K562 (cell line): ENCODE results near the gene HIVEP3. TPM values are rescaled to one million over a fixed set of nuclear protein-coding genes. Genes with fewer than 3 reads are reported as not detected.

ENCODE experiments used
- ARID4B ChIP-seq: sonication (generic); formaldehyde crosslinking; IDR thresholded peaks from 2 replicates; pipeline ENCODE4 v1.8.0; 2022; ENCODE audit warnings: mild to moderate bottlenecking, missing genetic modification reagents
- CBX5 ChIP-seq: IDR thresholded peaks from 2 replicates; pipeline ENCODE4 v1.6.1; 2014; ENCODE audit warnings: low read depth, borderline replicate concordance
- E2F8 ChIP-seq: fragments of 450-650 bp; IDR thresholded peaks from 2 replicates; pipeline ENCODE4 v1.7.1; 2018; ENCODE audit warnings: mild to moderate bottlenecking, low read depth; ENCODE audit not compliant: partially characterized antibody
- ELF2 ChIP-seq: fragments of 250-450 bp; sonication (Bioruptor Pico); IDR thresholded peaks from 2 replicates; pipeline ENCODE4 v1.5.0; 2021; ENCODE audit warnings: mild to moderate bottlenecking
- HIVEP1 ChIP-seq: fragments of 250-450 bp; sonication (Bioruptor Pico); IDR thresholded peaks from 2 replicates; pipeline ENCODE4 v1.4.0; 2020; ENCODE audit warnings: mild to moderate bottlenecking
- HOXB6 ChIP-seq: fragments of 250-450 bp; sonication (Bioruptor Pico); IDR thresholded peaks from 2 replicates; pipeline ENCODE4 v1.5.1; 2022; ENCODE audit warnings: mild to moderate bottlenecking, borderline replicate concordance
- KHSRP ChIP-seq: fragments of 450-650 bp; IDR thresholded peaks from 2 replicates; pipeline ENCODE4 v1.6.1; 2017
- KLF10 ChIP-seq: fragments of 250-450 bp; sonication (Bioruptor Pico); IDR thresholded peaks from 2 replicates; pipeline ENCODE4 v1.6.1; 2021; ENCODE audit warnings: matching md5 sums
- MCM2 ChIP-seq: fragments of 450-650 bp; IDR thresholded peaks from 2 replicates; pipeline ENCODE4 v1.6.1; 2017; ENCODE audit warnings: low read depth, mild to moderate bottlenecking
- MED1 ChIP-seq: sonication (generic); formaldehyde crosslinking; IDR thresholded peaks from 2 replicates; pipeline ENCODE4 v1.8.1; 2023; ENCODE audit warnings: missing genetic modification reagents, borderline replicate concordance
- POLR3G ChIP-seq: IDR thresholded peaks from 2 replicates; pipeline ENCODE4 v1.6.1; 2011; ENCODE audit not compliant: insufficient read length, insufficient replicate concordance; ENCODE audit errors: extremely low read depth
- RERE ChIP-seq: sonication (generic); formaldehyde crosslinking; IDR thresholded peaks from 2 replicates; pipeline ENCODE4 v1.8.0; 2023; ENCODE audit warnings: missing genetic modification reagents, mild to moderate bottlenecking, borderline replicate concordance
- SRSF1 ChIP-seq: fragments of 200-400 bp; formaldehyde crosslinking; IDR thresholded peaks from 2 replicates; pipeline ENCODE4 v1.6.1; 2017; ENCODE audit warnings: mild to moderate bottlenecking, low read depth, low read length, moderate library complexity
- STAT5B ChIP-seq: fragments of 250-450 bp; sonication (Bioruptor Pico); IDR thresholded peaks from 2 replicates; pipeline ENCODE4 v1.8.0; 2021; ENCODE audit warnings: mild to moderate bottlenecking, inconsistent platforms
- ZC3H4 ChIP-seq: sonication (generic); formaldehyde crosslinking; IDR thresholded peaks from 2 replicates; pipeline ENCODE4 v1.9.0; 2021; ENCODE audit warnings: missing genetic modification reagents, borderline replicate concordance
- ZEB2 ChIP-seq: fragments of 450-650 bp; IDR thresholded peaks from 2 replicates; pipeline ENCODE4 v1.6.1; 2016
- ZFX ChIP-seq: sonication (generic); formaldehyde crosslinking; IDR thresholded peaks from 2 replicates; pipeline ENCODE4 v1.8.0; 2022; ENCODE audit warnings: mild to moderate bottlenecking, missing genetic modification reagents, moderate library complexity
- ZNF507 ChIP-seq: conservative IDR thresholded peaks from 2 replicates; pipeline ENCODE4 v1.6.1; 2017; ENCODE audit warnings: missing genetic modification characterization, missing compliant biosample characterization
- polyA plus RNA-seq, 8 experiments: library from polyadenylated mRNA; depleted of rRNA in 4 of 8; stranded (reverse) in 5 of 8; unstranded in 3 of 8; fragments of >200 nt; fragmentation: Nextera tagmentation in 2 of 8; fragmentation: Illumina TruSeq in 1 of 8; extraction: Ambion mirVana in 2 of 8; extraction: Trizol in 1 of 8; gene quantifications; 2 replicates each; pipeline versions ENCODE4 v1.2.1 to v1.2.3, GENCODE V29; 2011 to 2014; ENCODE audit warnings: inconsistent platforms in 1 of 8, missing spikeins in 1 of 8
- total RNA-seq, 7 experiments: library from RNA; depleted of rRNA in 6 of 7; stranded (reverse); fragments of >200 nt in 6 of 7; fragmentation: Illumina TruSeq in 2 of 7; extraction: Trizol in 2 of 7; gene quantifications; 2 replicates each; pipeline versions ENCODE4 v1.2.1 to v1.2.3, GENCODE V29; 2011 to 2021; ENCODE audit warnings: low replicate concordance in 1 of 7

Gene HIVEP3
- total and polyA plus RNA-seq, 9 of the 15 experiments (the other 6 are each of a cell fraction or from before 2014, with no cell fraction given) = 0.09 to 0.58 (median 0.34) TPM; not detected in 1

GRCh38 chr1:41870076-41870562 lies 48.6 kb downstream of the HIVEP3 start (continued):
- TF ChIP-seq HIVEP1 (CRISPR knock-in tag) (no peak), E2F8 (no peak), MCM2 (no peak), RERE (no peak), ARID4B (no peak), STAT5B (CRISPR knock-in tag) (no peak), SRSF1 (no peak), ELF2 (CRISPR knock-in tag) (no peak), CBX5 (no peak), ZFX (CRISPR knock-in tag) (no peak), ZNF507 (tag) (no peak), ZC3H4 (CRISPR knock-in tag) (no peak), HOXB6 (no peak), ZEB2 (no peak), POLR3G (no peak), KHSRP (no peak), KLF10 (CRISPR knock-in tag) (no peak), MED1 (CRISPR knock-in tag) (no peak)
